ENCODE data around the gene HSPB7.
"Not testable (repeated sequence)": the region's sequence is repeated elsewhere in the genome, so short reads cannot be mapped to it uniquely, and the experiment has no call there.

- TF ChIP-seq, protein P1, sequence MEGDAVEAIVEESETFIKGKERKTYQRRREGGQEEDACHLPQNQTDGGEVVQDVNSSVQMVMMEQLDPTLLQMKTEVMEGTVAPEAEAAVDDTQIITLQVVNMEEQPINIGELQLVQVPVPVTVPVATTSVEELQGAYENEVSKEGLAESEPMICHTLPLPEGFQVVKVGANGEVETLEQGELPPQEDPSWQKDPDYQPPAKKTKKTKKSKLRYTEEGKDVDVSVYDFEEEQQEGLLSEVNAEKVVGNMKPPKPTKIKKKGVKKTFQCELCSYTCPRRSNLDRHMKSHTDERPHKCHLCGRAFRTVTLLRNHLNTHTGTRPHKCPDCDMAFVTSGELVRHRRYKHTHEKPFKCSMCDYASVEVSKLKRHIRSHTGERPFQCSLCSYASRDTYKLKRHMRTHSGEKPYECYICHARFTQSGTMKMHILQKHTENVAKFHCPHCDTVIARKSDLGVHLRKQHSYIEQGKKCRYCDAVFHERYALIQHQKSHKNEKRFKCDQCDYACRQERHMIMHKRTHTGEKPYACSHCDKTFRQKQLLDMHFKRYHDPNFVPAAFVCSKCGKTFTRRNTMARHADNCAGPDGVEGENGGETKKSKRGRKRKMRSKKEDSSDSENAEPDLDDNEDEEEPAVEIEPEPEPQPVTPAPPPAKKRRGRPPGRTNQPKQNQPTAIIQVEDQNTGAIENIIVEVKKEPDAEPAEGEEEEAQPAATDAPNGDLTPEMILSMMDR (IDR thresholded peaks at IDR 0.05; ENCODE audit: borderline replicate concordance, extremely low read depth, low read length, poor library complexity, severe bottlenecking) = not testable (repeated sequence)
- TF ChIP-seq EZH2 (IDR thresholded peaks at IDR 0.05; ENCODE audit: borderline replicate concordance, low read depth, low read length, severe bottlenecking) = not testable (repeated sequence)
These were observed 3.0 kb upstream of the HSPB7 start for GRCh38 chr1:16020878-16021277.

Data from DND-41 (cell line).